K562 (cell line): ENCODE data around the gene IDH1.

Experiments used
- CTCF ChIP-seq, 3 experiments: IDR thresholded peaks in 2 of 3; conservative IDR thresholded peaks in 1 of 3; 2 replicates each; pipeline ENCODE4 v1.5.1; 2011 to 2012; ENCODE audit warnings: low read length in 3 of 3, mild to moderate bottlenecking in 3 of 3, control low read depth in 2 of 3, improper control_type of control experiment in 1 of 3, inconsistent platforms in 1 of 3, low read depth in 1 of 3, mixed read lengths in 1 of 3, moderate library complexity in 1 of 3; ENCODE audit not compliant: insufficient read depth in 2 of 3
- TCF7 ChIP-seq: sonication (generic); IDR thresholded peaks from 2 replicates; pipeline ENCODE4 v1.6.1; 2016; ENCODE audit warnings: antibody characterized with exemption, borderline replicate concordance

GRCh38 chr2:208208335-208209085 lies 46.4 kb downstream of the IDH1 start:
- TF ChIP-seq TCF7, result no peak
- TF ChIP-seq CTCF (IDR thresholded peaks at IDR 0.05 in 2 of 3, conservative IDR thresholded peaks at IDR 0.05 in 1 of 3; ENCODE audit: insufficient read depth in 2 of 3, low read depth in 1 of 3, low read length in 3 of 3), result no peak
